Breast epithelium (tissue), 3 donors: ENCODE results near the gene MBD1.

Experiments used
- POLR2AphosphoS5 ChIP-seq, 3 donors: sonication (generic); formaldehyde crosslinking; IDR thresholded peaks; one replicate each; pipeline ENCODE4 v1.6.1; 2017; ENCODE audit warnings: antibody characterized with exemption in 3 of 3
- TF ChIP-seq, protein P1 (sequence below), 3 donors: fragments of 450-650 bp; IDR thresholded peaks; one replicate each; pipeline ENCODE4 v1.5.1; 2016 to 2017; ENCODE audit warnings: antibody characterized with exemption in 3 of 3, mild to moderate bottlenecking in 3 of 3, moderate library complexity in 3 of 3

DNA sequence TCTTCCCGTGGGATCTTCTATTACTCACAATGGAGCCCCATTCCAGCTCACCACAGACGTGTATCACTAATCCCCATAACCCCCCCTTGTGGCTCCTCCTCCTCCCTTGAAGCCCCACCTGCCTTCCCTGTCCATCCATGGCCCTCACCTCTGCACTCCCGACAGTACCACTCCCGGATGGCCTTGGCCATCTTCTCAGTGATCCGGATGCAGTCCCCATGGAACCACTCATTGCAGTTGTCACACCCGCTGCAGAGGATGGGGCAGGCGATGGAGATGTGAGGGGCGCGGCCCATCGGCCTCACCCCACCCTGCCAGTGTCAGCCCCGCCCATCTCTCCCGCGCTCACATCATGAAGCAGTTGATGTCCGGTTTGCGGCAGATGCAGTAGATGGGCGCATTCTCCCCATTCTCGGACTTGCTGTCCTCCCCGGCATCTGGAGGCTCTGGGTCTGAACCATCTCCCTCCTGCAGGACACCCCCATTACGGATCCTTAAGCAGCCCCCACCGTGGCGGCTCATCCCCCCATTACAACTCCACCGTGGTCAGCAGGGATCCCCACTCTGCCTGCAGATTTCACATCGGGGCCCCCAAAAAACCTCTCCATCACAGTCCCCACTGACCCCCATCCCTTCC lies 5.2 kb upstream of the MBD1 start:
- TF ChIP-seq, protein P1, sequence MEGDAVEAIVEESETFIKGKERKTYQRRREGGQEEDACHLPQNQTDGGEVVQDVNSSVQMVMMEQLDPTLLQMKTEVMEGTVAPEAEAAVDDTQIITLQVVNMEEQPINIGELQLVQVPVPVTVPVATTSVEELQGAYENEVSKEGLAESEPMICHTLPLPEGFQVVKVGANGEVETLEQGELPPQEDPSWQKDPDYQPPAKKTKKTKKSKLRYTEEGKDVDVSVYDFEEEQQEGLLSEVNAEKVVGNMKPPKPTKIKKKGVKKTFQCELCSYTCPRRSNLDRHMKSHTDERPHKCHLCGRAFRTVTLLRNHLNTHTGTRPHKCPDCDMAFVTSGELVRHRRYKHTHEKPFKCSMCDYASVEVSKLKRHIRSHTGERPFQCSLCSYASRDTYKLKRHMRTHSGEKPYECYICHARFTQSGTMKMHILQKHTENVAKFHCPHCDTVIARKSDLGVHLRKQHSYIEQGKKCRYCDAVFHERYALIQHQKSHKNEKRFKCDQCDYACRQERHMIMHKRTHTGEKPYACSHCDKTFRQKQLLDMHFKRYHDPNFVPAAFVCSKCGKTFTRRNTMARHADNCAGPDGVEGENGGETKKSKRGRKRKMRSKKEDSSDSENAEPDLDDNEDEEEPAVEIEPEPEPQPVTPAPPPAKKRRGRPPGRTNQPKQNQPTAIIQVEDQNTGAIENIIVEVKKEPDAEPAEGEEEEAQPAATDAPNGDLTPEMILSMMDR (IDR thresholded peaks at IDR 0.05) = no peak
- no peak for TF ChIP-seq POLR2AphosphoS5 (IDR thresholded peaks at IDR 0.05)
